Calu3 (cell line): ENCODE results near the gene DCDC2C. TPM values are rescaled to one million over a fixed set of nuclear protein-coding genes. Genes with fewer than 3 reads are reported as not detected.

Experiments used
- BruUV-seq: library from RNA; stranded (reverse); fragments of 400-500 nt; replicated peaks from 2 replicates; lab custom pipeline; 2021; lab: Mats Ljungman, UMichigan
- CTCF ChIA-PET: fragments of 300-600 bp; sonication (Branson Sonifier 250); formaldehyde crosslinking; loops from one replicate; lab custom pipeline; 2022; ENCODE audit warnings: antibody characterized with exemption; lab: Charles Lee
- DNase-seq: peaks from one replicate; pipeline ENCODE4 v3.0.0; 2022
- H3K27ac Mint-ChIP-seq: one replicate; pipeline ENCODE4 v1.8.0; 2022; ENCODE audit warnings: mixed read lengths; ENCODE audit not compliant: unreplicated experiment
- H3K27me3 Mint-ChIP-seq: one replicate; pipeline ENCODE4 v1.8.0; 2022; ENCODE audit warnings: mixed read lengths; ENCODE audit not compliant: unreplicated experiment
- H3K36me3 Mint-ChIP-seq: one replicate; pipeline ENCODE4 v1.8.0; 2022; ENCODE audit warnings: mild to moderate bottlenecking, moderate library complexity, mixed read lengths; ENCODE audit not compliant: insufficient read depth, unreplicated experiment
- H3K4me1 Mint-ChIP-seq: one replicate; pipeline ENCODE4 v1.8.0; 2022; ENCODE audit warnings: mild to moderate bottlenecking, low read depth, mixed read lengths; ENCODE audit not compliant: unreplicated experiment
- H3K4me3 Mint-ChIP-seq: one replicate; pipeline ENCODE4 v1.8.0; 2022; ENCODE audit warnings: mild to moderate bottlenecking, low read depth, moderate library complexity, mixed read lengths; ENCODE audit not compliant: unreplicated experiment
- H3K9me3 Mint-ChIP-seq: one replicate; pipeline ENCODE4 v1.8.0; 2022; ENCODE audit warnings: low read depth, mixed read lengths; ENCODE audit not compliant: unreplicated experiment
- intact Hi-C: fragments of 100-400 bp; cut with micrococcal nuclease; formaldehyde crosslinking; loops from one replicate; pipeline ENCODE4 v1.10.0; 2022; ENCODE audit not compliant: unreplicated experiment
- total RNA-seq: library from RNA; stranded (reverse); gene quantifications from 2 replicates; pipeline ENCODE4 v1.2.3, GENCODE V29; 2022
- TF ChIP-seq, protein P1 (sequence below): fragments of 200-600 bp; IDR thresholded peaks from one replicate; pipeline ENCODE4 v1.8.0; 2022; ENCODE audit warnings: antibody characterized with exemption; ENCODE audit not compliant: unreplicated experiment

The DCDC2C gene
- total RNA-seq, 1 experiment from 2014 or later: not detected

DNA sequence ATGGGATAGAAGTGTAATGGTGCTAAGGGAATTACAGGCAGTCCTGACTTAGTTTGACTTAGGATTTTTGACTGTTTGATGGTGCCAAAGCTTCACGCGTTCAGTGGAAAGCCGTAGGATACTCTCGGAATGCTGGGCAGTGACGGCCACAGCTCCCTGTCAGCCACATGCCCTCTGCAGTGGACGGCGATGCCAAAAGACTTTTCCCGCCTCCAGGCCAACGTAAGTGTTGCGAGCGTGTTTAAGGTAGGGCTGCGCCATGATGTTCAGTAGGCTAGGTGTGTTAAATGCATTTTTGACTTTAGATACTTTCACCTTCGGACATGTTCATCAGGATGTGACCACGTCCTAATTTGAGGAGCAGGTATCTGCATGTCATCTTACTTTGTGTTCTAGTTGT is 63.4 kb downstream of the DCDC2C start:
- no TSS peak for BruUV-seq
- peaks cover 3% of the 10 kb centered on the region for H3K9me3 Mint-ChIP-seq
- peaks cover 20% of the 10 kb centered on the region for H3K27me3 Mint-ChIP-seq
- no peak for DNase-seq
- CTCF ChIA-PET: interaction anchor here (0.6 to 0.9 kb wide), 2 partner anchors 13 to 194 kb away, joined by 3 read pairs; no protein-coding TSS in a partner anchor
- no peak overlapping the region for H3K27ac Mint-ChIP-seq
- no peaks in the 10 kb centered on the region for H3K4me1 Mint-ChIP-seq
- no peak overlapping the region for H3K4me3 Mint-ChIP-seq
- no peaks in the 10 kb centered on the region for H3K36me3 Mint-ChIP-seq
- TF ChIP-seq, protein P1, sequence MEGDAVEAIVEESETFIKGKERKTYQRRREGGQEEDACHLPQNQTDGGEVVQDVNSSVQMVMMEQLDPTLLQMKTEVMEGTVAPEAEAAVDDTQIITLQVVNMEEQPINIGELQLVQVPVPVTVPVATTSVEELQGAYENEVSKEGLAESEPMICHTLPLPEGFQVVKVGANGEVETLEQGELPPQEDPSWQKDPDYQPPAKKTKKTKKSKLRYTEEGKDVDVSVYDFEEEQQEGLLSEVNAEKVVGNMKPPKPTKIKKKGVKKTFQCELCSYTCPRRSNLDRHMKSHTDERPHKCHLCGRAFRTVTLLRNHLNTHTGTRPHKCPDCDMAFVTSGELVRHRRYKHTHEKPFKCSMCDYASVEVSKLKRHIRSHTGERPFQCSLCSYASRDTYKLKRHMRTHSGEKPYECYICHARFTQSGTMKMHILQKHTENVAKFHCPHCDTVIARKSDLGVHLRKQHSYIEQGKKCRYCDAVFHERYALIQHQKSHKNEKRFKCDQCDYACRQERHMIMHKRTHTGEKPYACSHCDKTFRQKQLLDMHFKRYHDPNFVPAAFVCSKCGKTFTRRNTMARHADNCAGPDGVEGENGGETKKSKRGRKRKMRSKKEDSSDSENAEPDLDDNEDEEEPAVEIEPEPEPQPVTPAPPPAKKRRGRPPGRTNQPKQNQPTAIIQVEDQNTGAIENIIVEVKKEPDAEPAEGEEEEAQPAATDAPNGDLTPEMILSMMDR: no peak
- intact Hi-C loops: no loop called here

DNA sequence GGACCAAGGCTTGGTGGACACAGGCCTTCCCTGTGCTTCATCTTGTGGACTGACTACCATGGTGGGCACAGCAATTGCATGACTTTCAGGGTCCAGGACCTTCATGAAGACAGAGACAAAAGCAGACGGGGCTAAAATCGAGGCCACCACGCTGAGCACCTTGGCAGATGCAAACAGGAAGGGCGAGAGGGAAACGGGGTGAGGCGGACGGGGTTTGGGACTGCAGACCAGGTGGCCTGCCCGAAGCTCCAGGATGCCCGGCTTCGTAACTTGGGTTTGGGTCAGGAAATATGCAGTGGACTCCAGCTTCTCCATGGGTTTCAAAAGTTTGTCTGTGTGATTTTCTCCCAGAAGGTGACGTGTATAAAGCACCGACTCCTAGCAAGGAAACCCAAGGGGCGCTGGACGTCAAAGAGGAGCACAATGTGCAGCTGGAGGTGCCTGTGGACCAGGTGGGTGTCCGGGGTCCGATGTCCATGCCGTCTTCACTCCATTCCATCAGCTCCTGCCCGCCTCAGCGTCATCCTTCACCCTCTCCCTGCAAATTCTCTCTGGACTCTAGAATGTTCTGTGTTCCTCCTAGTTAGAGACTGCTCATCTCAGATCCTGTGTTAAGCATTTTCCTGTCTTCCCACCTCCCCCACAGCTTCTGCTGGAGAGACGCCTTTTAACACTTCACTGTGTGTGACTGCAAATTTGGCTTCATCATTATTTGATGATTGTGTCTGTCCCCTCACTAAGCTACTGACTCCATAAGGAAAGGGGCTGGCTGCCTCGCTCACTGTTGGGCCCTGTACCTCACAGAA is 65.8 kb downstream of the DCDC2C start:
- Mint-ChIP-seq H3K36me3 (no peaks in the 10 kb centered on the region), H3K9me3 (peaks cover 3% of the 10 kb centered on the region), H3K27ac (no peak overlapping the region), H3K27me3 (peaks cover 20% of the 10 kb centered on the region), H3K4me1 (no peaks in the 10 kb centered on the region), H3K4me3 (no peak overlapping the region)
- intact Hi-C loops: no loop called here
- CTCF ChIA-PET: interaction anchor here (1.1 kb wide), 1 partner anchor 14 kb away, joined by 4 read pairs; no protein-coding TSS in a partner anchor
- DNase-seq: no peak
- no TSS peak for BruUV-seq
- TF ChIP-seq, protein P1: no peak

DNA sequence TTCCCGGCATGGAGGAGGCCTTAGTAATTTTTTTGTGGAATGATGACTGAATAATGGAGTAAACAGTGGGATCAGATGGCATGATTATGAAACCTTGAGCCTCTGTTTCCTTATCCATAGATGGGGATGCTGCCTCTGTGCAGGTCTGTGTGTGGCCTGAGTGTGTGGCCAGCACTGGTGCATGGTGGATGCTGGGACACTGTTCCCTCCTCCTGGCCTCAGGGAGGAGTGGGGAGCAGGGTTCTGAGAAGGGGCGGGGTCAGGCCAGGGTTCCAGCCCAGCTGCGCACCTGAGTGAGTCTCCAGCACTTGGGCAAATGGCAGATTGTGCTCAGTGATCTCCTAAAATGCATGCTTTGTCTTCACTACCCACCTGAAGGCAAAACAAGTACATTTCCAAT is 66.4 kb downstream of the DCDC2C start:
- peaks cover 20% of the 10 kb centered on the region for H3K27me3 Mint-ChIP-seq
- peaks cover 3% of the 10 kb centered on the region for H3K9me3 Mint-ChIP-seq
- H3K36me3 Mint-ChIP-seq: no peaks in the 10 kb centered on the region
- H3K4me3 Mint-ChIP-seq: no peak overlapping the region
- no TSS peak for BruUV-seq
- no peaks in the 10 kb centered on the region for H3K4me1 Mint-ChIP-seq
- DNase-seq: no peak
- no peak overlapping the region for H3K27ac Mint-ChIP-seq
- intact Hi-C loops: no loop called here
- CTCF ChIA-PET: no interaction called here
- TF ChIP-seq, protein P1: no peak

DNA sequence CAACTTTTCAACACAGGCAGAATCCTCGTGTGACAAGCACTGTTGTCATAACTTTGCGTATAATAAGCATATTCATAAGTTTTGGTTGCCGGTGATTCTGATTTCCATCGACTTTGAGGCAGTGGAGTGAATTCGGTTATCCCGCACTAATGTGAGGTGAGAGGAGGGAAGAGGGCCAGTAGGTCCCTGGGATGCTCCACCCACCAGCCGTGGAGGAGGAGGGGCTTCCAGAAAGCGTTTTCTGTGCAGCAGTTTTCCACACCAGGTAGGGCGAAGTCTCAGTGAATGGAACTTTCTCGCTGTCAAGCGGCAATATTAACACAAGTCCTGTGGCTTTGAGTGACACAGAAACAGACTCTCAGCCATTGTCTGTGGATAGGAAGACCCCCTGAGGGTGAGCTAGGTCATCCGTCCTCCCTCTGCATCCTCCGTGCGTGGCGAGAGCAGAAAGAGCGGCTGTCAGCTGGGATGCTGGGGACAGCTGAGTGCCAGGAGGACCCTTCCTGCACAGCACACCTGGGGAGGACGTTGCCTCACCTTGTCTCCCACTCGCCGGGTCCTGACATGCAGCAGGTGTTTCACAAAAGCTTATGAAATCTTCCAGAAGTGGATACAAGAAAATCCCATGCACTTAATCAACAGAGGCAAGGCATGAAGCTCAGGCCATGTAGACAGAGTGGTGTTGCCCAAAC is 67.5 kb downstream of the DCDC2C start:
- TF ChIP-seq, protein P1: no peak
- intact Hi-C loops: no loop called here
- peaks cover 3% of the 10 kb centered on the region for H3K9me3 Mint-ChIP-seq
- H3K27me3 Mint-ChIP-seq: peaks cover 22% of the 10 kb centered on the region
- no peaks in the 10 kb centered on the region for H3K36me3 Mint-ChIP-seq
- CTCF ChIA-PET: no interaction called here
- H3K4me3 Mint-ChIP-seq: no peak overlapping the region
- DNase-seq: no peak
- H3K4me1 Mint-ChIP-seq: no peaks in the 10 kb centered on the region
- no TSS peak for BruUV-seq
- no peak overlapping the region for H3K27ac Mint-ChIP-seq
